GM23248 (cell line): ENCODE measurements around the gene FAM110A. TPM values are rescaled to one million over a fixed set of nuclear protein-coding genes. Genes with fewer than 3 reads are reported as not detected.
A peak's percentile ranks its signal among the peaks of the same experiment; 100 is the strongest.

ENCODE experiments used
- DNase-seq: peaks from one replicate; pipeline ENCODE4 v3.0.0-alpha.2; 2015
- H2AFZ ChIP-seq: fragments of 200-600 bp; sonication (generic); 2 replicates; pipeline ENCODE4 v1.6.1; 2016; ENCODE audit warnings: antibody characterized with exemption
- H3F3A ChIP-seq: fragments of 200-600 bp; sonication (generic); 2 replicates; pipeline ENCODE4 v1.6.1; 2016; ENCODE audit warnings: mild to moderate bottlenecking, antibody characterized with exemption, mixed run types; ENCODE audit not compliant: insufficient read depth
- H3K27ac ChIP-seq: fragments of 200-600 bp; sonication (generic); 2 replicates; pipeline ENCODE4 v1.5.1; 2016; ENCODE audit warnings: mild to moderate bottlenecking
- H3K27me3 ChIP-seq: fragments of 200-600 bp; sonication (generic); replicated peaks from 2 replicates; pipeline ENCODE4 v1.6.1; 2016; ENCODE audit warnings: mild to moderate bottlenecking; ENCODE audit not compliant: insufficient read depth
- H3K36me3 ChIP-seq: fragments of 200-600 bp; sonication (generic); 2 replicates; pipeline ENCODE4 v1.6.1; 2016; ENCODE audit warnings: low read depth, mild to moderate bottlenecking
- H3K4me1 ChIP-seq: fragments of 200-600 bp; sonication (generic); 2 replicates; pipeline ENCODE4 v1.6.1; 2016; ENCODE audit warnings: mild to moderate bottlenecking; ENCODE audit not compliant: insufficient read depth
- H3K4me2 ChIP-seq: fragments of 200-600 bp; sonication (generic); one replicate; pipeline ENCODE4 v1.6.1; 2016; ENCODE audit warnings: mild to moderate bottlenecking; ENCODE audit not compliant: unreplicated experiment
- H3K4me3 ChIP-seq: fragments of 200-600 bp; sonication (generic); 2 replicates; pipeline ENCODE4 v1.5.1; 2016; ENCODE audit warnings: mild to moderate bottlenecking
- H3K79me2 ChIP-seq: fragments of 200-600 bp; sonication (generic); 2 replicates; pipeline ENCODE4 v1.6.1; 2016; ENCODE audit warnings: mild to moderate bottlenecking; ENCODE audit not compliant: insufficient read depth
- H3K9ac ChIP-seq: fragments of 200-600 bp; sonication (generic); 2 replicates; pipeline ENCODE4 v1.6.1; 2016; ENCODE audit warnings: mild to moderate bottlenecking
- H3K9me2 ChIP-seq: fragments of 200-600 bp; sonication (generic); 2 replicates; pipeline ENCODE4 v1.6.1; 2016; ENCODE audit warnings: mixed run types, mild to moderate bottlenecking, moderate library complexity; ENCODE audit not compliant: insufficient read depth
- H3K9me3 ChIP-seq: fragments of 200-600 bp; sonication (generic); one replicate; pipeline ENCODE4 v1.6.1; 2017; ENCODE audit warnings: low read depth
- H4K20me1 ChIP-seq: fragments of 200-600 bp; sonication (generic); 2 replicates; pipeline ENCODE4 v1.6.0; 2016; ENCODE audit not compliant: insufficient read depth
- EZH2 ChIP-seq: fragments of 200-600 bp; sonication (generic); IDR thresholded peaks from 2 replicates; pipeline ENCODE4 v1.6.1; 2018; ENCODE audit warnings: antibody characterized with exemption, mild to moderate bottlenecking; ENCODE audit not compliant: insufficient read depth, poor library complexity, severe bottlenecking
- EZH2phosphoT487 ChIP-seq: fragments of 200-600 bp; sonication (generic); IDR thresholded peaks from 2 replicates; pipeline ENCODE4 v1.6.1; 2018; ENCODE audit warnings: antibody characterized with exemption, moderate library complexity, mild to moderate bottlenecking, low read depth; ENCODE audit not compliant: insufficient read depth
- WGBS, 2 experiments: methylation state at CpG; one replicate each; pipeline ENCODE4 v1.1.6; 2015 to 2017; ENCODE audit warnings: low lambda C conversion rate in 2 of 2, low coverage in 1 of 2; ENCODE audit errors: missing lambda C conversion rate in 2 of 2; 5-methylcytosine and 5-hydroxymethylcytosine counted together
- in situ Hi-C: fragments of 300-500 bp; cut with MboI; formaldehyde crosslinking; loops from 2 replicates; pipeline ENCODE4 v1.15.0; 2020
- polyA plus RNA-seq: library from polyadenylated mRNA; unstranded; fragments of >200 nt; fragmentation: Nextera tagmentation; extraction: Ambion mirVana; gene quantifications from 2 replicates; pipeline ENCODE4 v1.2.1, GENCODE V29; 2016
- total RNA-seq: library from RNA; depleted of rRNA; stranded (reverse); fragments of >200 nt; shearing (Covaris generic); gene quantifications from 2 replicates; pipeline ENCODE4 v1.2.3, GENCODE V29; 2014

The FAM110A gene
- total and polyA plus RNA-seq, 2 experiments from 2014 or later: 2.6 to 3.8 TPM

- Histone ChIP-seq H3K27ac (no peak overlapping the region), H2AFZ (no peak overlapping the region), H3K36me3 (no peaks in the 10 kb centered on the region), H3K9me3 (no peaks in the 10 kb centered on the region), H3K27me3 (no peaks in the 10 kb centered on the region), H4K20me1 (no peaks in the 10 kb centered on the region), H3K4me2 (no peak overlapping the region), H3K4me3 (no peak overlapping the region), H3F3A (no peaks in the 10 kb centered on the region), H3K9ac (no peak overlapping the region), H3K9me2 (no peaks in the 10 kb centered on the region), H3K4me1 (peaks cover 5% of the 10 kb centered on the region; the same call in 1 of the 2 replicates), H3K79me2 (no peaks in the 10 kb centered on the region)
- in situ Hi-C loops: no loop called here
- TF ChIP-seq EZH2phosphoT487 (no peak), EZH2 (no peak)
- 38 to 39% methylated on average over 9 of the region's 9 CpGs for WGBS, 2 experiments
- peak; percentile 47 for DNase-seq
Observed at GRCh38 chr20:878511-879307, 45.2 kb downstream of the FAM110A start.

GRCh38 chr20:879626-880025 is 46.1 kb downstream of the FAM110A start:
- Histone ChIP-seq H3K9ac (no peak overlapping the region), H3K9me3 (no peaks in the 10 kb centered on the region), H3F3A (no peaks in the 10 kb centered on the region), H4K20me1 (no peaks in the 10 kb centered on the region), H3K27ac (no peak overlapping the region), H3K36me3 (no peaks in the 10 kb centered on the region), H3K4me2 (no peak overlapping the region), H2AFZ (no peak overlapping the region), H3K9me2 (no peaks in the 10 kb centered on the region), H3K4me1 (peaks cover 5% of the 10 kb centered on the region; the same call in 1 of the 2 replicates), H3K79me2 (no peaks in the 10 kb centered on the region), H3K4me3 (no peak overlapping the region), H3K27me3 (no peaks in the 10 kb centered on the region)
- 52 to 62% methylated on average over 4 of the region's 4 CpGs for WGBS, 2 experiments
- no peak for DNase-seq
- in situ Hi-C loops: no loop called here
- TF ChIP-seq EZH2phosphoT487: no peak
- TF ChIP-seq EZH2: no peak

DNA sequence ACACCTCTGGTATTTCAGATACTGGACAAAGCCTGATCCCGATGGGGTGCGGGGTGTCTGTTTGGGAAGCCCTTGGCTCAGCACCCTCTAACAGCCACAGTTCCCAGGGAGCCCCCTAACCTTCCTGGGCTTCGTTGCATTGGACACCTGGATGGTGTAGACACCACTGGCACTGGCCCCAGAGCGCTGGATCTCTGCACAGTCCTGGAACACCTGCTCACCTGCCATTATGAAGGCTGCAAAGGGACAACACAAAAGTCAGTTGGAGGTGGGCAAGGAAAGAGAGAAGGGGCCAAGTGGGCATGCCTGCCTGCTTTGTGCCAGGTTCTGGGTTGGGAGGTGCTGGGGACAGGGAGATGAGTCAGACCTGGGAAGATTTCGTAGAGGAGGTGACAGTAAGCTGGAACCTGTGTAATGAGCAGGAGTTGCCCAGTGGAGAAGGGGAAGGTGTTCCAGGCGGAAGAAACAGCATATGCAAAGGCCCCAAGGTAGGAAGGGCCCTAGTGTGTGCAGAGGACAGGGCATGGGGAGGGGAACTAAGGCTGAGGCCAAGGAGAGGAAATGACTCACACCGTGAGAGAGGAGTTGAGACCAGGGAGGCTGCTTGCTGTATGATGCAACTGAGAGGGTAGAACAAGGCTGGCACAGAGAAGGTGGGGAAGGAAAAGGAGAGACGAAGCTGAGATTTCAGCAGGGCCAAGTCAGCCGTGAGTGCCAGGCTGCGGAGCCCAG is 47.7 kb downstream of the FAM110A start:
- DNase-seq: peak; percentile 73
- Histone ChIP-seq H3K9ac (no peak overlapping the region), H3K79me2 (no peaks in the 10 kb centered on the region), H3K4me2 (peak overlapping the region; percentile 20), H3K9me2 (no peaks in the 10 kb centered on the region), H3K4me1 (peaks cover 5% of the 10 kb centered on the region; the same call in 1 of the 2 replicates), H3K9me3 (no peaks in the 10 kb centered on the region), H3K27ac (no peak overlapping the region), H2AFZ (no peak overlapping the region), H3F3A (no peaks in the 10 kb centered on the region), H3K36me3 (no peaks in the 10 kb centered on the region), H3K27me3 (0 out of 2 replicates have a peak, but pooled peaks cover 5% of the 10 kb centered on the region), H4K20me1 (no peaks in the 10 kb centered on the region), H3K4me3 (no peak overlapping the region)
- TF ChIP-seq EZH2phosphoT487 (no peak), EZH2 (no peak)
- WGBS, 2 experiments: 45% methylated on average over 10 of the region's 10 CpGs
- in situ Hi-C loops: no loop called here

GRCh38 chr20:881783-882144 is 48.2 kb downstream of the FAM110A start:
- Histone ChIP-seq H3K9me3 (no peaks in the 10 kb centered on the region), H2AFZ (no peak overlapping the region), H3K79me2 (no peaks in the 10 kb centered on the region), H3K9me2 (no peaks in the 10 kb centered on the region), H3K4me1 (peaks cover 5% of the 10 kb centered on the region; the same call in 1 of the 2 replicates), H3K27me3 (peaks cover 5% of the 10 kb centered on the region; the same call in 1 of the 2 replicates), H3K4me3 (no peak overlapping the region), H3K36me3 (no peaks in the 10 kb centered on the region), H4K20me1 (no peaks in the 10 kb centered on the region), H3F3A (no peaks in the 10 kb centered on the region), H3K9ac (no peak overlapping the region), H3K27ac (no peak overlapping the region), H3K4me2 (peak overlapping the region; percentile 20)
- TF ChIP-seq EZH2: no peak
- no peak for TF ChIP-seq EZH2phosphoT487
- in situ Hi-C loops: no loop called here
- DNase-seq: no peak
